ENCODE data around the gene EVC.

DNA sequence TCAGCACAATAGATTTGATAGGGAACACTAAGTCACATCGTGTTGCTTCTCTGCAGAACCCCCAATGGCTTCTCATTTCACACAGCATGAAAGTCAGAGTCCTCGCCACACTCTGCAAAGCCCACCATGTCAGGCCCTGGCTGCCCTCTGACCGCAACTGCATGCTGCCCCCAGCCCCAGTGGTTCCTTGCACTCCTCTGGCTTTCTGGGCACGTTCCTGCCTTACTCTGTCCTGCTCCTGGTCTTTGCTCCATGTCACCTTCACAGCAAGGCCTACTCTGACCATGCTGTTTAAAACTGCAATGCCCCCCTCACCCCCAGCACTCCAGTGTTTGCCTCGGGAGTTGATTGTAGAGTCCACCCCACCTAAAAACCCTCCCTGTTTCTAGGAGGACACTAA is 78.1 kb downstream of the EVC start:
- TF ChIP-seq, protein P1, sequence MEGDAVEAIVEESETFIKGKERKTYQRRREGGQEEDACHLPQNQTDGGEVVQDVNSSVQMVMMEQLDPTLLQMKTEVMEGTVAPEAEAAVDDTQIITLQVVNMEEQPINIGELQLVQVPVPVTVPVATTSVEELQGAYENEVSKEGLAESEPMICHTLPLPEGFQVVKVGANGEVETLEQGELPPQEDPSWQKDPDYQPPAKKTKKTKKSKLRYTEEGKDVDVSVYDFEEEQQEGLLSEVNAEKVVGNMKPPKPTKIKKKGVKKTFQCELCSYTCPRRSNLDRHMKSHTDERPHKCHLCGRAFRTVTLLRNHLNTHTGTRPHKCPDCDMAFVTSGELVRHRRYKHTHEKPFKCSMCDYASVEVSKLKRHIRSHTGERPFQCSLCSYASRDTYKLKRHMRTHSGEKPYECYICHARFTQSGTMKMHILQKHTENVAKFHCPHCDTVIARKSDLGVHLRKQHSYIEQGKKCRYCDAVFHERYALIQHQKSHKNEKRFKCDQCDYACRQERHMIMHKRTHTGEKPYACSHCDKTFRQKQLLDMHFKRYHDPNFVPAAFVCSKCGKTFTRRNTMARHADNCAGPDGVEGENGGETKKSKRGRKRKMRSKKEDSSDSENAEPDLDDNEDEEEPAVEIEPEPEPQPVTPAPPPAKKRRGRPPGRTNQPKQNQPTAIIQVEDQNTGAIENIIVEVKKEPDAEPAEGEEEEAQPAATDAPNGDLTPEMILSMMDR (IDR thresholded peaks at IDR 0.05) = no peak
- no peak for TF ChIP-seq POLR2A (IDR thresholded peaks at IDR 0.05)

Data from lower leg skin (tissue), 3 donors.